HCT116 (cell line): ENCODE results near the gene PLA2R1. TPM values are rescaled to one million over a fixed set of nuclear protein-coding genes. Genes with fewer than 3 reads are reported as not detected.

Experiments used
- ATAC-seq: fragments of 200-7000 bp; cut with Tn5 transposase; 2 replicates; pipeline ENCODE4 v1.9.1; 2020; ENCODE audit warnings: mild to moderate bottlenecking, moderate library complexity
- BruUV-seq: library from RNA; stranded (reverse); fragments of 400-500 nt; replicated peaks from 2 replicates; lab custom pipeline; 2021; lab: Mats Ljungman, UMichigan
- CTCF ChIA-PET: fragments of 300-600 bp; sonication (Branson Sonifier 250); formaldehyde crosslinking; loops from one replicate; lab custom pipeline; 2021; ENCODE audit warnings: antibody characterized with exemption; lab: Charles Lee
- POLR2A ChIA-PET: fragments of 300-600, 350-600 bp; sonication (Branson Sonifier 250); formaldehyde crosslinking; loops from one replicate; lab custom pipeline; 2021; ENCODE audit warnings: antibody characterized with exemption; lab: Charles Lee
- RAD21 ChIA-PET, 2 experiments: fragments of 300-600 bp; sonication (Branson Sonifier 250); formaldehyde crosslinking; loops; one replicate each; lab custom pipeline; 2023; ENCODE audit warnings: low total read pairs in 2 of 2; ENCODE audit not compliant: uncharacterized antibody in 2 of 2, unreplicated experiment in 2 of 2, low non-redundant PET in 1 of 2; lab: Charles Lee
- DNase-seq: peaks from one replicate; pipeline ENCODE4 v3.0.0-alpha.2; 2010; ENCODE audit warnings: low read depth, low spot score
- H2AFZ ChIP-seq: fragments of 200-600 bp; shearing (Covaris generic), sonication (generic); 2 replicates; pipeline ENCODE4 v1.6.1; 2017; ENCODE audit warnings: low read depth, mixed run types, mixed read lengths, antibody characterized with exemption, low read length; ENCODE audit not compliant: poor library complexity, severe bottlenecking
- H3K27ac ChIP-seq: 2 replicates; pipeline ENCODE4 v1.5.1; 2012; ENCODE audit warnings: low read depth, low read length
- H3K27me3 ChIP-seq: fragments of 200-600 bp; sonication (generic); 2 replicates; pipeline ENCODE4 v1.6.1; 2016; ENCODE audit warnings: mixed run types, low read length, mixed read lengths; ENCODE audit not compliant: insufficient read depth
- H3K36me3 ChIP-seq, 2 experiments: fragments of 200-500 bp in 1 of 2; fragments of 200-600 bp in 1 of 2; sonication (Bioruptor generic) in 1 of 2; sonication (generic) in 1 of 2; 2 replicates each; pipeline versions ENCODE4 v1.5.1 to v1.6.1; 2014 to 2016; ENCODE audit warnings: low read length in 2 of 2, inconsistent platforms in 1 of 2, mixed read lengths in 1 of 2, mixed run types in 1 of 2; ENCODE audit not compliant: insufficient read depth in 2 of 2, control insufficient read depth in 1 of 2
- H3K4me1 ChIP-seq, 2 experiments: fragments of 200-600 bp in 1 of 2; sonication (generic) in 1 of 2; 2 replicates each; pipeline versions ENCODE4 v1.5.1 to v1.6.1; 2012 to 2017; ENCODE audit warnings: low read length in 2 of 2, inconsistent platforms in 1 of 2, mild to moderate bottlenecking in 1 of 2, mixed read lengths in 1 of 2, mixed run types in 1 of 2, moderate library complexity in 1 of 2; ENCODE audit not compliant: insufficient read depth in 2 of 2, control insufficient read depth in 1 of 2
- H3K4me2 ChIP-seq: fragments of 200-600 bp; sonication (generic); 2 replicates; pipeline ENCODE4 v1.6.1; 2017; ENCODE audit warnings: mixed run types, low read length, mixed read lengths
- H3K4me3 ChIP-seq, 2 experiments: fragments of 200-600 bp in 1 of 2; sonication (generic) in 1 of 2; replicated peaks in 1 of 2; 2 replicates each; pipeline ENCODE4 v1.5.1; 2011 to 2016; ENCODE audit warnings: low read length in 2 of 2, control low read depth in 1 of 2, low read depth in 1 of 2, mild to moderate bottlenecking in 1 of 2, mixed read lengths in 1 of 2, mixed run types in 1 of 2
- H3K79me2 ChIP-seq: fragments of 200-600 bp; sonication (generic); 2 replicates; pipeline ENCODE4 v1.6.1; 2017; ENCODE audit warnings: mild to moderate bottlenecking, mixed run types, low read length, moderate library complexity, mixed read lengths; ENCODE audit not compliant: insufficient read depth
- H3K9ac ChIP-seq: fragments of 200-600 bp; sonication (generic); 2 replicates; pipeline ENCODE4 v1.6.1; 2016; ENCODE audit warnings: low read length, mixed read lengths
- H3K9me2 ChIP-seq: fragments of 200-600 bp; sonication (generic), shearing (Covaris generic); 2 replicates; pipeline ENCODE4 v1.6.1; 2017; ENCODE audit warnings: mixed run types, mild to moderate bottlenecking, moderate library complexity; ENCODE audit not compliant: insufficient read depth
- H3K9me3 ChIP-seq, 2 experiments: fragments of 200-500 bp in 1 of 2; fragments of 200-600 bp in 1 of 2; sonication (Bioruptor generic) in 1 of 2; sonication (generic) in 1 of 2; 2 replicates each; pipeline ENCODE4 v1.6.1; 2014 to 2017; ENCODE audit warnings: low read length in 2 of 2, mixed read lengths in 2 of 2, inconsistent platforms in 1 of 2, low read depth in 1 of 2, mild to moderate bottlenecking in 1 of 2, mixed run types in 1 of 2, moderate library complexity in 1 of 2; ENCODE audit not compliant: control insufficient read depth in 1 of 2, insufficient read depth in 1 of 2
- H4K20me1 ChIP-seq: fragments of 200-600 bp; sonication (generic), shearing (Covaris generic); 2 replicates; pipeline ENCODE4 v1.6.1; 2017; ENCODE audit warnings: mixed run types, mild to moderate bottlenecking, moderate library complexity; ENCODE audit not compliant: insufficient read depth
- ATF3 ChIP-seq: IDR thresholded peaks from 2 replicates; pipeline ENCODE4 v1.6.1; 2012
- CEBPB ChIP-seq: IDR thresholded peaks from 2 replicates; pipeline ENCODE4 v1.6.1; 2012; ENCODE audit warnings: low read depth
- EZH2 ChIP-seq: fragments of 200-600 bp; sonication (generic); IDR thresholded peaks from 2 replicates; pipeline ENCODE4 v1.6.1; 2017; ENCODE audit warnings: antibody characterized with exemption, mixed run types
- EZH2phosphoT487 ChIP-seq: fragments of 200-600 bp; IDR thresholded peaks from 2 replicates; pipeline ENCODE4 v1.6.1; 2018; ENCODE audit warnings: antibody characterized with exemption, borderline replicate concordance
- JUND ChIP-seq: IDR thresholded peaks from 2 replicates; pipeline ENCODE4 v1.6.1; 2012
- POLR2A ChIP-seq: IDR thresholded peaks from 2 replicates; pipeline ENCODE4 v1.7.0; 2011; ENCODE audit warnings: borderline replicate concordance; ENCODE audit not compliant: insufficient read depth, insufficient read length; ENCODE audit errors: extremely low read depth
- RAD21 ChIP-seq: IDR thresholded peaks from 2 replicates; pipeline ENCODE4 v1.6.1; 2012; ENCODE audit warnings: low read depth, mild to moderate bottlenecking
- SP1 ChIP-seq: IDR thresholded peaks from 2 replicates; pipeline ENCODE4 v1.6.1; 2012; ENCODE audit warnings: low read depth
- SRF ChIP-seq: IDR thresholded peaks from 2 replicates; pipeline ENCODE4 v1.6.1; 2012; ENCODE audit warnings: low read depth
- TCF7L2 ChIP-seq: IDR thresholded peaks from 2 replicates; pipeline ENCODE4 v1.7.0; 2011; ENCODE audit warnings: borderline replicate concordance, inconsistent platforms; ENCODE audit not compliant: insufficient read depth, insufficient read length; ENCODE audit errors: extremely low read depth
- YY1 ChIP-seq: IDR thresholded peaks from 2 replicates; pipeline ENCODE4 v1.6.1; 2011; ENCODE audit warnings: low read length, low read depth, moderate library complexity, mild to moderate bottlenecking; ENCODE audit not compliant: insufficient replicate concordance; ENCODE audit errors: extremely low read depth
- intact Hi-C: fragments of 100-400 bp; cut with micrococcal nuclease; formaldehyde crosslinking; loops from 2 replicates; pipeline ENCODE4 v1.10.0; 2022
- total RNA-seq: library from RNA; stranded (reverse); gene quantifications from one replicate; pipeline ENCODE4 v1.2.1, GENCODE V29; 2021; ENCODE audit not compliant: unreplicated experiment

PLA2R1 gene
- total RNA-seq, 1 experiment from 2014 or later, result 0.34 TPM

DNA sequence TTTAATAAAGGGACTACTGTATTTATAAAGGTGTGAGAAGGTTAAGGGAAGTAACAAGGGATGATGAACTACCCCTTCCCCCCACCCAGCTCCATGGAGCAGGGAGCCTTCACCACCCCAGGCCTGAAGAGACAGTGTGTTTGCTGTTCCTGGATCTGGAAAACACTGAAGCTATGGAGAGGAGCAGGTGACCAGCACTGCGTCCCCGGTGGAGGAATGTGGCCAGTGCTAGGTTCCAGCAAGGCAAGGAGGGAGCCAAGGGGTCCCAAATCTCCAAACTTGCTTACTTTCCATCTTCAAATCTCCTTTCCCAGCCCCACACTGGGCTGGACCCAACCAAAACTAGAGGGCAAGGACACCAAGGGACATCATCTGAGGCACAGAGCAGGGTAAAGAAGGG lies 135.7 kb downstream of the PLA2R1 start:
- H4K20me1 ChIP-seq, result no peaks in the 10 kb centered on the region
- TF ChIP-seq SP1 (no peak), POLR2A (no peak), SRF (no peak), EZH2 (no peak), CEBPB (no peak), YY1 (no peak), ATF3 (no peak), EZH2phosphoT487 (no peak), JUND (no peak), TCF7L2 (no peak)
- no peaks in the 10 kb centered on the region for H3K9me2 ChIP-seq
- H3K79me2 ChIP-seq, result no peaks in the 10 kb centered on the region
- ATAC-seq, result no peak
- ChIA-PET RAD21 (no interaction called here), POLR2A (no interaction called here), CTCF (no interaction called here)
- H3K27ac ChIP-seq, result no peak overlapping the region
- H3K4me1 ChIP-seq, result peaks cover 0 to 7% of the 10 kb centered on the region in 2 experiments; a peak in 1 of 4 replicates
- DNase-seq, result no peak
- no TSS peak for BruUV-seq
- H3K4me2 ChIP-seq, result no peak overlapping the region
- H3K36me3 ChIP-seq, result no peaks in the 10 kb centered on the region
- intact Hi-C loops, result no loop called here
- no peak overlapping the region for H3K9ac ChIP-seq
- H3K9me3 ChIP-seq, result peaks cover 0 to 3% of the 10 kb centered on the region in 2 experiments; a peak in 1 of 4 replicates
- no peak overlapping the region for H2AFZ ChIP-seq
- no peak overlapping the region for H3K4me3 ChIP-seq
- H3K27me3 ChIP-seq, result no peaks in the 10 kb centered on the region

GRCh38 chr2:159925975-159926374 lies 136.4 kb downstream of the PLA2R1 start:
- POLR2A ChIA-PET, result no interaction called here

More at GRCh38 chr2:159925975-159926374, 136.4 kb downstream of the PLA2R1 start:
- Histone ChIP-seq H3K79me2 (no peaks in the 10 kb centered on the region), H3K27ac (no peak overlapping the region), H3K9ac (no peak overlapping the region), H3K4me2 (no peak overlapping the region), H3K9me3 (peaks cover 0 to 3% of the 10 kb centered on the region in 2 experiments; a peak in 1 of 4 replicates), H2AFZ (no peak overlapping the region), H3K36me3 (no peaks in the 10 kb centered on the region), H3K4me1 (peaks cover 0 to 11% of the 10 kb centered on the region in 2 experiments; a peak in 1 of 4 replicates), H3K4me3 (no peak overlapping the region), H3K9me2 (no peaks in the 10 kb centered on the region), H4K20me1 (no peaks in the 10 kb centered on the region), H3K27me3 (no peaks in the 10 kb centered on the region)
- intact Hi-C loops, result no loop called here
- ATAC-seq (no peak), DNase-seq (no peak)
- RAD21 ChIA-PET, result no interaction called here
- CTCF ChIA-PET, result no interaction called here
- no peak for TF ChIP-seq RAD21
- no TSS peak for BruUV-seq
